Right lobe of liver (tissue), 4 donors: ENCODE results near the gene ACSS1.

ENCODE experiments used
- CTCF ChIP-seq, 4 donors: fragments of 200-600 bp in 3 of 4; fragments of 450-650 bp in 1 of 4; IDR thresholded peaks; one replicate each; pipeline versions ENCODE4 v1.5.1 to v1.8.0; 2016 to 2022; ENCODE audit warnings: antibody characterized with exemption in 4 of 4, mild to moderate bottlenecking in 2 of 4
- POLR2A ChIP-seq: fragments of 450-650 bp; IDR thresholded peaks from one replicate; pipeline ENCODE4 v1.6.1; 2017; ENCODE audit warnings: antibody characterized with exemption, mild to moderate bottlenecking
- donor health status: DM: no; HTN: no; CAD: no.
- donor health status: DM: no; HTN: no; CAD: no.
- donor health status: DM: no; HTN: yes; CAD: no.

- TF ChIP-seq CTCF (IDR thresholded peaks at IDR 0.05) (no peak), POLR2A (no peak)
These were observed 24.0 kb downstream of the ACSS1 start for GRCh38 chr20:25033924-25034300.
